OCI-LY3 (cell line): Measurements from ENCODE around the gene CPLANE1.

ENCODE experiments used
- CTCF ChIP-seq: fragments of 200-600, 300-600 bp; sonication (generic); IDR thresholded peaks from 2 replicates; pipeline ENCODE4 v1.5.1; 2014; ENCODE audit warnings: antibody characterized with exemption, low read length, low read depth
- EZH2phosphoT487 ChIP-seq: fragments of 200-600 bp; shearing (Covaris generic); IDR thresholded peaks from 2 replicates; pipeline ENCODE4 v1.6.1; 2018; ENCODE audit warnings: antibody characterized with exemption, mixed run types, low read depth

DNA sequence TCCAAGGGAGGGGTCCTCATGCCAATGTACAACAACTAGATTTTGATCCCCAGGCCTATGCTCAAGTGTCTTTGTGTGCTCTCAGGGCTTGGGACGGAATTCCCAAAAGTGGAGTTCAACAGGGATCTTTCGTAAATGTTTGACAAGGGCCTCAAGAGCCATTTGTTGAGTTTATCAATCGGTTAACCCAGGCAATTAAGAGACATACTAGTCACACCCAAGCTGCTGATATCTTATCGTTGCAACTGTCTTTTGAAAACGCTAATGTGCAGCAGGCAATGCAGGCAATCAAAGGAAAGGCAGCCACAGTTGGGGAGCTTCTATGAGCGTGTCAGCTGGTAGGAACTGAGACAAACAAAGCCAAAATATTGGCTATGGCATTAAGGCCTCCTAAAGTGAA is 161.2 kb downstream of the CPLANE1 start:
- no peak for TF ChIP-seq CTCF
- TF ChIP-seq EZH2phosphoT487 = no peak
